Endometrial microvascular endothelial cells (primary cell): ENCODE data around the gene CAPN12. TPM values are rescaled to one million over a fixed set of nuclear protein-coding genes. Genes with fewer than 3 reads are reported as not detected.

Experiments
- in situ Hi-C: cut with HindIII; loops from 2 replicates; pipeline ENCODE4 v1.10.0; 2017; ENCODE audit warnings: low sequenced_read_pairs, low pct_unique_long_range_greater_than_20kb; ENCODE audit errors: inconsistent ontology term
- total RNA-seq: library from RNA; depleted of rRNA; stranded (reverse); fragments of >200 nt; gene quantifications from one replicate; pipeline ENCODE4 v1.2.3, GENCODE V29; 2015; ENCODE audit errors: inconsistent ontology term

Gene CAPN12
- total RNA-seq, 1 donor from 2014 or later, result not detected

GRCh38 chr19:38741670-38742069 is 2.6 kb downstream of the CAPN12 start:
- in situ Hi-C loops, result no loop called here

- in situ Hi-C loops, result no loop called here
Measured at GRCh38 chr19:38740932-38741331, 3.3 kb downstream of the CAPN12 start.

GRCh38 chr19:38740257-38740592 is 4.0 kb downstream of the CAPN12 start:
- in situ Hi-C loops, result no loop called here

- in situ Hi-C loops, result no loop called here
Measured at GRCh38 chr19:38739440-38740256, 4.6 kb downstream of the CAPN12 start.

GRCh38 chr19:38737921-38738737 is 6.1 kb downstream of the CAPN12 start:
- in situ Hi-C loops, result no loop called here

DNA sequence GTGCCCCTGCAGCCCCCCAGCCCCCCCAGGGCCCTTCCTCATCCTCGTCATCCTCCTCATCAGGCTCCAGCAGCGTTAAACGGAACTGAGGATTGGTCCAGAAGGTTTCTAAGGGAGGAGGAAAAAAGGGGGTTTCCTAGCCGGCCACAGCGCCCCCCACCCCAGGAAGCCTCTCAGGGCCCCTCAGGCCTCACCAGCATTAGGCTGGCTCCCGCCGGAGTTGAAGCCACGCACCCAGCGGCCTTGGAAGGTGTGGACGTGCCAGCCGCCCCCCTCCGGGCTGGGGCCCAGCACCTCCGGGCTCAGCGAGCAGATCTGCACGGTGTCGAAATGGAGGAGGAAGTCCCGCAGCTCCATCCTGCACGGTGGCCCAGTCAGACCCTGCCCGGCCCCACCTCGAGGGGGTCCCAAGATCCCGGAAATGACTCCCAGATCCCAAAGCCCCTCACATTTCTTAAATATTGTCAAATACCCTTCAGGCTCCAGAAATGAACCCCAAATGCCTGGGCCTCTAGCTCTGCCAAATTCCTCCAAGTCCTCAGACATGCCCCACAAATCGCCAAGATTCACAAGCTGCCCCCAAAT is 6.9 kb downstream of the CAPN12 start:
- in situ Hi-C loops, result no loop called here

DNA sequence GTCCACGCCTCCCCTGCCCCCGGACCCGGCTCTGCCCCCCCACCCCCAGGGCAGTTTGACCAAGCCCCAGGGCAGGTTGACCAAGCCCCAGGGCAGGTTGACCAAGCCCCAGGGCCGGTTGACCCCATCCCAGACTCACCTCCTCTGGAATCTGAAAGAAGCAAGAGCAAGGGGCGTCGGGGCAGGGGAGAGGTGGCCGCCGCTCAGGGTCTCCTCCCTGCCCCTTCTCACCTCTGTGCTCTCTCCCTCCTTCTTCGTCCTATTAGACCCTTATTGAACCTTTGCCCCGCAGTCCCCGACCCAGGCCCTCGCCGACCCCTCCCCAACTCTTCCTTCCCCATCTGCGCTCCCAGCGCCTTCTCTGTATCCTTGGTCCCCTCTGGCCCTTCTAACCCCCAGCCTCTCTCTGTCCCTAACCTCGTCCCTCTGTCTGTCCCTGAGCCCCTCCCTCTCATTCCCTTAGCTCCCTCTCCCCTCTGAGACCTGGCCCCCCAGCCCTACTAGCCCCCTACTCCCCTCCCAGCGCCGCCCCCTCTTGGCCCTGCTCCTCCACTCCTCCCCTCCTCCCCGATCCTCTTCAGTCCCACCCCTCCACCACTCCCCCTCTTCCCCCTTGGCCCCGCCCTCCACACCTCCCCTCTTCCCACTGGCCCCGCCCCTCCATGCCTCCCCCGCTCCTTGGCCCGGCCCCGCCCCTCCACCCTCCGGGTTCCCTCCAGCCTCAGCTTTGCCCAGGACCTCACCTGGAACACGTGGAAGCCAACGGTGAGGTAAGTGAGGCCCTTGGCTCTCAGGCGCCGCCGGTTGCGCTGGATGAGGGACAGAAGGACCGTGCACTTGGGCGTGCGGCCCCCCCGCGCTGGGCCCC is 7.6 kb downstream of the CAPN12 start:
- in situ Hi-C loops, result no loop called here

GRCh38 chr19:38736036-38736412 is 8.2 kb downstream of the CAPN12 start:
- in situ Hi-C loops, result no loop called here

- in situ Hi-C loops, result no loop called here
Measured at GRCh38 chr19:38735257-38735686, 9.0 kb downstream of the CAPN12 start.

GRCh38 chr19:38734426-38735256 is 9.6 kb downstream of the CAPN12 start:
- in situ Hi-C loops, result no loop called here

DNA sequence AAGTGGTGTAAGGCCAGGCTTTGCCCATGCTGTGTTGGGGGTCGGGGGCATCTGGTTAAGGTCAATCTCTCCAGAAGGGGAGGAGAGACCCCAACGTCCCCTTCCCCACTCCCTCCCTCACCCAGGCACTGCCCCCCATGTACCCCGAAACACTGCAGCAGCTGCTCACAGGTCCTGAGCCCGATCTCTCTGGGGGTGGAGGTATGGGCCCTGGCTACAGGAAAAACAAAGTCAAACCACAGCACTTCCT is 10.2 kb downstream of the CAPN12 start:
- in situ Hi-C loops, result no loop called here

DNA sequence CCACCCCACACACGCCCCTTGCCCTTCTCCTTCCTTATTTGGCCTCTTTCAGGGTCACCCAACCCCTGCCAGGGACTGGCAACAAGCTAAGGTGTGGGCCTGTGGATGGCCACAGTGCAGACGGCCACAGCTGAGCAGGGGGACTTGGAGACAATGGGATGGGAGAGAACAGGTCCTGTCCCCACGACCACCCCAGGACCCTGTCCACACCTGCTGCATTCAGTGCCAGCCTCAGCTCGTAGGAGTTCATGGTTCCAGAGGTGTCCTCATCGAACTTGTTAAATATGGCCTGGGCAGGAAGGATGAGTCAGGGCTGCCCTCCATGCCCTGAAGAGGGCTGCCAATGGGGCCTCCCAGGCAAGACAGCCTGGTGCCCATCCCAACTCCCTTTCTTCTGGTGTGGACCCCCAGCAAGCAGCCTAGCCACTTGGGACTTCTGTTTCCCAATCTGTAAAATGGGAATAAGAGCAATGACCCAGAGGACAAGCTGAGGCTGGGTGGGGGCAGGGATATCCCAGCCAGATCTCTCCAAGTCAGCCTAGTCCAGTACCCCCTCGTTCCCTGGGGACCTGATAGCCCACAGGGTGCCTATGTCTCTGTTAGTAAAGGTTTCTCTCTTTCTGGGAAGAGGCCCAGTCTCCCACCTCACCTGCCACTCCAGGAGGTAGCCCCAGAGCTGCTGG is 10.6 kb downstream of the CAPN12 start:
- in situ Hi-C loops, result no loop called here

DNA sequence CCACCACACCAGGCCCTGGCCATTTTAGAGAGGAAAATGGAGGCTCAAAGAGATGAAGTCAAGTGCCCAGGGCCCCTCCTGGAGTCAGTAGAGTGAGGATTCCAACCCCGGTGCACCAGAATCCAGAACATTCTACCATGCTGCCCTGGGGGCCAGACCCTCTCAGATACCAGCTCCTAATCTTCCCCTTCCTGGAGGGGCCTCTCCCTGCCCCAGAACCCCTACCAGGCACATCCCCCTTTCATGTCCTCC is 11.1 kb downstream of the CAPN12 start:
- in situ Hi-C loops, result no loop called here

DNA sequence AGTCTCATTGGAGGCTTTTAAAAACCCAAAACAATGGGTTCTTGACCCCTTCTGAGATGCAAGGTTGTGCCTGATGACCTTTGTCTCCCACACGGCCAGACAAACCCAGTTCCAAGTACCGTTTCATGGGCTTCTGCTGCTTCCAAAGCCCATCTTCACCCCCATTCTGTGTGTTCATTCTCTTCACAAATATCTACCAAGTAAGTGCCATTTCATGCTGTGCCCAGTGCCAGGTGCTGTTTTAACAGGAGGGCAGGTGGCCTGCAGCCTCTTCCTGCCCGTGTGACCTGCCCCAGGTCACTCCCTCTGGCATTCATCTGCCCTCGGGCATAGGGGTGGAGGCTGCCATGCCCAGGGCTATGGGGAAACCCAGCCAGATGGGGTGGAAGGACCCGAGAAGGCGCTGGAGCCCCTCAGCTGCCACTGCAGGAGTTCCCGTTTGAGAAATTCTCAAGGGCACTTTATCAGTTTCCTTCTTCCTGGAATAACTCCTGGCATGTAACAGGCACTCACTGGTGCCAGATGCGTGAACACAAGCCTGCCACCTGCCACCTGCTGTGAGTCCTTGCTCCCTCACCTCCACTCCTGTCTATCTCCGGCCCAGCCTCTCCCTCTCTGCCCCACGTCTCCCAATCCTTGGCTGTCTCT is 12.5 kb downstream of the CAPN12 start:
- in situ Hi-C loops, result no loop called here

DNA sequence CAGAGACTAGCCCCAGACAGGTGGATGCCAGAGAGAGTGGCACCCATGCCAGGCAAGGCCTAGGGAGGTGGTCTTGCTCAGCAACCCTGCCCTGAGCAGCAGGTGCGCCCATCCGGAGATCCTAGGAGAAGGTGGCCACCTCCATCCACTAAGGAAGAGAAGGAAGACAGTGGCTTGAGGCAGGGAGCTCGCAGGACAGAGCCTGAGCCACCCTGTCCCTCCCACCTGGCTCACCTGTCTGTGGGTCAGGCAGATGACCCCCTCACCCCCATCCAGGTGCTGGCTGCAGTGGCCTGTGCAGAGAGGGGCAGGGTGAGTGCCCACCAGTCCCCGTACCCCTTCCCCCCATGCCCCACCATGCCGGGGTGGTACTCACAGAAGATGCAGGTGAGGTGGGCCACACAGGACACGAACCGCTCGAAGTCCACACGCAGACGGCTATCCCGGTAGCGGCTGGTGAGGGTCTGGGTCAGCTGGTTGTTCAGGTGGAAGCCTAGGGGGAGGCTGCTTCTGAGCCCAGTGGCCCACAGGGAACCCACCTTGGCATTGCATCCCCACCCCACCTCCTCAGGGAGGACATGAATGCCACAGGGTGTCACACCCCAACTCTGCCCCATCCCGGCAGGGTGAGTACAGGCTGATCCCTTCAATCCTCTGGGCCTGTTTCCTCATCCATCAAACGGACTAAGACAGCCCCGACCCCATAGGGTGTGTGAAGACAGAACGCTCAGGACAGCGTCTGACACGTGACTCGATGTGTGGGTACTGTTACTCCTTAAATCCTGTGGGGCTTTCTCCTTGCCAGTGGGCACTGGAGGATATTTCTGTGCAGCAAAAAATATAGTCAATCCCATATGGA is 13.3 kb downstream of the CAPN12 start:
- in situ Hi-C loops, result no loop called here

- in situ Hi-C loops, result no loop called here
Measured at GRCh38 chr19:38730470-38730730, 13.9 kb downstream of the CAPN12 start.
